Breast epithelium (tissue), 3 donors: ENCODE data around the gene FIBIN.

ENCODE experiments used
- POLR2A ChIP-seq: fragments of 450-650 bp; IDR thresholded peaks from one replicate; pipeline ENCODE4 v1.6.1; 2016; ENCODE audit warnings: antibody characterized with exemption, mild to moderate bottlenecking, moderate library complexity
- POLR2AphosphoS5 ChIP-seq, 3 donors: sonication (generic); formaldehyde crosslinking; IDR thresholded peaks; one replicate each; pipeline ENCODE4 v1.6.1; 2017; ENCODE audit warnings: antibody characterized with exemption in 3 of 3
- TF ChIP-seq, protein P1 (sequence below), 3 donors: fragments of 450-650 bp; IDR thresholded peaks; one replicate each; pipeline ENCODE4 v1.5.1; 2016 to 2017; ENCODE audit warnings: antibody characterized with exemption in 3 of 3, mild to moderate bottlenecking in 3 of 3, moderate library complexity in 3 of 3

DNA sequence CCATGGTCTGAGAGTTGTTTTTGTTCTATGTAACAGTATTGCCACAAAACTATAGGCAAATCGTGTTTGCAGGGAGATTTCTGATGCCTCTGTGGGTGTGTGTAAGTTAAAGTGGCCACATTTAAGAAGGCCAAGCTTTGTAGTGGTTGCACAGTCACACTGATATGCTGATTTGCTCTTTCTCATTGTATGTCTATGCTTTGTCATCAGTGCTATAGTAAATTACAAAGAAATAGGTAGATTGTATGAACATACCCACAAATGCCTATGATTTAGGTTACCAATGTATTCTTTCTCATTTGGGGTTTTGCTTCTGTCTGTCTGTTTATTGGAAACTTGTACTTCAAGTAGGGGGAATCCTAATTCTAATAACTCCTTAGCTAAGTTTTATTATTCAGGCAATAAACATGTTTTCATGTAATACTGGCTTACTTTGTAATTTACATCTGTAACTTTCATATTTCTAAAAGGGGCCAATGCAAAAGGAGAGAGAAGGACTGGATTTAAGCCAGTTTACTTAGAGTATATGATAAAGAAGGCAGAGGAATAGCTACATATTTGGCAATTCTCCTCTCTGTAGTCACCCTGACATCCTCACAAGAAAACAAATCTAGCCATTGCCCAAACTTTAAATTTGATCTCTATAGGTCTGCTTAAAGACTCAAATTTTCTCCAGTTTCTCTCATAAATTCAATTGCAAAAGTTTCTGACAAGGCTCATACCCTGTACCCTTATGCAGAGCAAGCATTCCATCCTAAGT lies 2.0 kb downstream of the FIBIN start:
- TF ChIP-seq POLR2AphosphoS5 (IDR thresholded peaks at IDR 0.05), result no peak
- no peak for TF ChIP-seq POLR2A
- TF ChIP-seq, protein P1, sequence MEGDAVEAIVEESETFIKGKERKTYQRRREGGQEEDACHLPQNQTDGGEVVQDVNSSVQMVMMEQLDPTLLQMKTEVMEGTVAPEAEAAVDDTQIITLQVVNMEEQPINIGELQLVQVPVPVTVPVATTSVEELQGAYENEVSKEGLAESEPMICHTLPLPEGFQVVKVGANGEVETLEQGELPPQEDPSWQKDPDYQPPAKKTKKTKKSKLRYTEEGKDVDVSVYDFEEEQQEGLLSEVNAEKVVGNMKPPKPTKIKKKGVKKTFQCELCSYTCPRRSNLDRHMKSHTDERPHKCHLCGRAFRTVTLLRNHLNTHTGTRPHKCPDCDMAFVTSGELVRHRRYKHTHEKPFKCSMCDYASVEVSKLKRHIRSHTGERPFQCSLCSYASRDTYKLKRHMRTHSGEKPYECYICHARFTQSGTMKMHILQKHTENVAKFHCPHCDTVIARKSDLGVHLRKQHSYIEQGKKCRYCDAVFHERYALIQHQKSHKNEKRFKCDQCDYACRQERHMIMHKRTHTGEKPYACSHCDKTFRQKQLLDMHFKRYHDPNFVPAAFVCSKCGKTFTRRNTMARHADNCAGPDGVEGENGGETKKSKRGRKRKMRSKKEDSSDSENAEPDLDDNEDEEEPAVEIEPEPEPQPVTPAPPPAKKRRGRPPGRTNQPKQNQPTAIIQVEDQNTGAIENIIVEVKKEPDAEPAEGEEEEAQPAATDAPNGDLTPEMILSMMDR (IDR thresholded peaks at IDR 0.05), result no peak
